Measurements from ENCODE around the gene C6orf58.

GRCh38 chr6:127630800-127631199 is 53.8 kb downstream of the C6orf58 start:
- TF ChIP-seq EZH2 (IDR thresholded peaks at IDR 0.05) (no peak), POLR2AphosphoS5 (IDR thresholded peaks at IDR 0.05; ENCODE audit: borderline replicate concordance, low read depth, low read length) (no peak), FOXP2 (optimal IDR thresholded peaks at IDR 0.05; ENCODE audit: control extremely low read depth, extremely low read length, insufficient read depth) (no peak)

Measured in SK-N-MC (cell line).